Heart left ventricle (tissue), 13 donors: Measurements from ENCODE around the gene ARHGAP8.

Source experiments
- CTCF ChIP-seq, 12 donors: fragments of 200-600 bp; sonication (generic) in 4 of 12; IDR thresholded peaks; one replicate each; pipeline versions ENCODE4 v1.5.0 to v1.8.0; 2018 to 2022; ENCODE audit warnings: antibody characterized with exemption in 12 of 12, mild to moderate bottlenecking in 5 of 12
- POLR2A ChIP-seq, 2 donors: fragments of 450-650 bp; IDR thresholded peaks; one replicate each; pipeline ENCODE4 v1.6.1; 2017; ENCODE audit warnings: antibody characterized with exemption in 2 of 2, mild to moderate bottlenecking in 2 of 2, moderate library complexity in 2 of 2
- donor health status: ischemic (EF 13 %, LVEDD 7.1; RV severe dilation, severe dysfunction).
- donor health status: DM: no; HTN: yes; CAD: no.
- donor health status: DM: no; HTN: no; CAD: no.
- donor health status: ischemic (EF 25% LVEDD 6.9; RV normal size, moderate dysfunction).
- donor health status: ischemic (EF 25% LVEDD 5.7; RV mildly dilated, moderate dysfunction).
- donor health status: ischemic (EF 35%, LVEDD 5.7; RV mildly dilated, moderate dysfunction).
- donor health status: nonischemic (EF 11% LVEDD 7.7; RV severe dilation, severe dysfunction).
- donor health status: DM: yes; HTN: yes; CAD: no.
- donor health status: PGD.
- donor health status: ischemic (EF 29% LVEDD 5.4; RV normal size, mild dysfunction).
- donor health status: nonischemic (EF 23%, LVEDD 6.1; RV moderate dilation, normal function).

GRCh38 chr22:44816141-44816540 is 63.8 kb downstream of the ARHGAP8 start:
- TF ChIP-seq CTCF (IDR thresholded peaks at IDR 0.05) (no peak), POLR2A (IDR thresholded peaks at IDR 0.05) (no peak)
